Astrocyte (in vitro differentiated cells and primary cell): Measurements from ENCODE around the gene RNU5D-1. TPM values are rescaled to one million over a fixed set of nuclear protein-coding genes. Genes with fewer than 3 reads are reported as not detected.

Experiments
- DNase-seq: peaks from one replicate; pipeline ENCODE4 v3.0.0-alpha.2; 2010; ENCODE audit warnings: low read depth
- FAIRE-seq: peaks from 2 replicates; lab custom pipeline; 2011; peaks lifted over from hg19 to GRCh38; lab: Jason Lieb, UNC
- H2AFZ ChIP-seq: 2 replicates; pipeline ENCODE4 v1.6.0; 2012; ENCODE audit warnings: low read depth, low read length, inconsistent platforms
- H3K27ac ChIP-seq: 2 replicates; pipeline ENCODE4 v1.5.1; 2011; ENCODE audit warnings: low read depth, low read length, inconsistent platforms
- H3K27me3 ChIP-seq: 2 replicates; pipeline ENCODE4 v1.6.0; 2011; ENCODE audit warnings: low read length, inconsistent platforms; ENCODE audit not compliant: insufficient read depth
- H3K36me3 ChIP-seq: 2 replicates; pipeline ENCODE4 v1.5.1; 2011; ENCODE audit warnings: low read length, inconsistent platforms; ENCODE audit not compliant: insufficient read depth
- H3K4me1 ChIP-seq: 2 replicates; pipeline ENCODE4 v1.5.1; 2011; ENCODE audit warnings: low read length, inconsistent platforms; ENCODE audit not compliant: insufficient read depth
- H3K4me2 ChIP-seq: 2 replicates; pipeline ENCODE4 v1.6.0; 2012; ENCODE audit warnings: low read length, inconsistent platforms
- H3K4me3 ChIP-seq: 2 replicates; pipeline ENCODE4 v1.5.1; 2011; ENCODE audit warnings: low read depth, mild to moderate bottlenecking, low read length, inconsistent platforms; ENCODE audit not compliant: insufficient read depth
- H3K79me2 ChIP-seq: 2 replicates; pipeline ENCODE4 v1.6.0; 2012; ENCODE audit warnings: mild to moderate bottlenecking, low read length, inconsistent platforms; ENCODE audit not compliant: insufficient read depth
- H3K9ac ChIP-seq: 2 replicates; pipeline ENCODE4 v1.6.0; 2012; ENCODE audit warnings: mild to moderate bottlenecking, low read length, inconsistent platforms
- H3K9me3 ChIP-seq: 2 replicates; pipeline ENCODE4 v1.5.1; 2012; ENCODE audit warnings: low read depth, mild to moderate bottlenecking, low read length, inconsistent platforms; ENCODE audit not compliant: insufficient read depth
- H4K20me1 ChIP-seq: 2 replicates; pipeline ENCODE4 v1.6.0; 2012; ENCODE audit warnings: low read length, inconsistent platforms; ENCODE audit not compliant: insufficient read depth
- H3K27ac Mint-ChIP-seq: one replicate; pipeline ENCODE4 v1.8.0; 2021; ENCODE audit warnings: mild to moderate bottlenecking, mixed read lengths; ENCODE audit not compliant: unreplicated experiment
- H3K27me3 Mint-ChIP-seq: one replicate; pipeline ENCODE4 v1.8.0; 2021; ENCODE audit warnings: low read depth, mixed read lengths; ENCODE audit not compliant: unreplicated experiment
- H3K36me3 Mint-ChIP-seq: one replicate; pipeline ENCODE4 v1.8.0; 2021; ENCODE audit warnings: low read depth, mixed read lengths; ENCODE audit not compliant: unreplicated experiment
- H3K4me1 Mint-ChIP-seq: one replicate; pipeline ENCODE4 v1.8.0; 2021; ENCODE audit warnings: low read depth, mixed read lengths; ENCODE audit not compliant: unreplicated experiment
- H3K4me3 Mint-ChIP-seq: one replicate; pipeline ENCODE4 v1.8.0; 2021; ENCODE audit warnings: mild to moderate bottlenecking, moderate library complexity, mixed read lengths; ENCODE audit not compliant: unreplicated experiment
- H3K9me3 Mint-ChIP-seq: one replicate; pipeline ENCODE4 v1.8.0; 2021; ENCODE audit warnings: mild to moderate bottlenecking, mixed read lengths; ENCODE audit not compliant: unreplicated experiment
- CTCF ChIP-seq: IDR thresholded peaks from 2 replicates; pipeline ENCODE4 v1.5.1; 2011; ENCODE audit warnings: low read depth, mild to moderate bottlenecking, inconsistent platforms, low read length, moderate library complexity; ENCODE audit not compliant: insufficient read depth
- EZH2 ChIP-seq: IDR thresholded peaks from 2 replicates; pipeline ENCODE4 v1.6.1; 2012; ENCODE audit warnings: mild to moderate bottlenecking, low read length, inconsistent platforms; ENCODE audit not compliant: insufficient read depth
- total RNA-seq: library from RNA; stranded (reverse); gene quantifications from 2 replicates; pipeline ENCODE4 v1.2.1, GENCODE V29; 2021

Gene RNU5D-1
- total RNA-seq, 1 donor from 2014 or later = not detected

GRCh38 chr1:44695671-44696070 lies 35.3 kb downstream of the RNU5D-1 start:
- FAIRE-seq (no peak), DNase-seq (no peak)
- TF ChIP-seq CTCF (no peak), EZH2 (no peak)
- H3K36me3 Mint-ChIP-seq = peaks cover 11% of the 10 kb centered on the region
- H3K27ac ChIP-seq = no peak overlapping the region
- no peak overlapping the region for H3K4me3 Mint-ChIP-seq
- H4K20me1 ChIP-seq = no peaks in the 10 kb centered on the region
- no peak overlapping the region for H3K27ac Mint-ChIP-seq
- H3K27me3 Mint-ChIP-seq = peaks cover 5% of the 10 kb centered on the region
- H3K9me3 ChIP-seq = no peaks in the 10 kb centered on the region
- no peaks in the 10 kb centered on the region for H3K9me3 Mint-ChIP-seq
- H3K27me3 ChIP-seq = peaks cover 7% of the 10 kb centered on the region
- H2AFZ ChIP-seq = no peak overlapping the region
- H3K4me2 ChIP-seq = no peak overlapping the region
- H3K4me3 ChIP-seq = no peak overlapping the region
- H3K9ac ChIP-seq = no peak overlapping the region
- H3K4me1 Mint-ChIP-seq = no peaks in the 10 kb centered on the region
- H3K36me3 ChIP-seq = no peaks in the 10 kb centered on the region
- no peaks in the 10 kb centered on the region for H3K79me2 ChIP-seq
- H3K4me1 ChIP-seq = no peaks in the 10 kb centered on the region

GRCh38 chr1:44694863-44695478 lies 36.0 kb downstream of the RNU5D-1 start:
- TF ChIP-seq EZH2 (no peak), CTCF (no peak)
- Histone ChIP-seq H4K20me1 (no peaks in the 10 kb centered on the region), H3K4me3 (no peak overlapping the region), H3K36me3 (no peaks in the 10 kb centered on the region), H3K9ac (no peak overlapping the region), H3K4me2 (no peak overlapping the region), H3K4me1 (no peaks in the 10 kb centered on the region), H3K9me3 (no peaks in the 10 kb centered on the region), H3K79me2 (no peaks in the 10 kb centered on the region), H3K27ac (no peak overlapping the region), H3K27me3 (peaks cover 9% of the 10 kb centered on the region), H2AFZ (no peak overlapping the region)
- no peak overlapping the region for H3K27ac Mint-ChIP-seq
- no peak overlapping the region for H3K4me3 Mint-ChIP-seq
- H3K36me3 Mint-ChIP-seq = peaks cover 11% of the 10 kb centered on the region
- H3K4me1 Mint-ChIP-seq = no peaks in the 10 kb centered on the region
- FAIRE-seq = no peak
- no peaks in the 10 kb centered on the region for H3K9me3 Mint-ChIP-seq
- no peak for DNase-seq
- H3K27me3 Mint-ChIP-seq = peaks cover 4% of the 10 kb centered on the region

- no peak overlapping the region for H3K27ac Mint-ChIP-seq
- peaks cover 2% of the 10 kb centered on the region for H3K27me3 Mint-ChIP-seq
- no peak overlapping the region for H3K4me2 ChIP-seq
- no peaks in the 10 kb centered on the region for H3K79me2 ChIP-seq
- H3K36me3 ChIP-seq = no peaks in the 10 kb centered on the region
- H3K4me3 ChIP-seq = no peak overlapping the region
- no peak overlapping the region for H3K9ac ChIP-seq
- H3K9me3 Mint-ChIP-seq = no peaks in the 10 kb centered on the region
- DNase-seq (no peak), FAIRE-seq (no peak)
- H3K36me3 Mint-ChIP-seq = peaks cover 11% of the 10 kb centered on the region
- H3K4me1 ChIP-seq = no peaks in the 10 kb centered on the region
- H3K27me3 ChIP-seq = peaks cover 9% of the 10 kb centered on the region
- H2AFZ ChIP-seq = no peak overlapping the region
- TF ChIP-seq EZH2 (no peak), CTCF (no peak)
- no peak overlapping the region for H3K4me3 Mint-ChIP-seq
- H3K27ac ChIP-seq = no peak overlapping the region
- H3K9me3 ChIP-seq = no peaks in the 10 kb centered on the region
- no peaks in the 10 kb centered on the region for H3K4me1 Mint-ChIP-seq
- H4K20me1 ChIP-seq = no peaks in the 10 kb centered on the region
These were observed 37.1 kb downstream of the RNU5D-1 start for GRCh38 chr1:44693900-44694299.
